Measurements from ENCODE around the gene B3GALNT1.
"Not testable (repeated sequence)": the region's sequence is repeated elsewhere in the genome, so short reads cannot be mapped to it uniquely, and the experiment has no call there.

B3GALNT1 gene

GRCh38 chr3:161069511-161070251 lies 35.5 kb downstream of the B3GALNT1 start:
- Histone ChIP-seq H3K9me3 (ENCODE audit: control insufficient read depth, insufficient read depth, low read length) (no peaks in the 10 kb centered on the region), H3K4me1 (ENCODE audit: insufficient read depth, low read length) (peaks cover 6% of the 10 kb centered on the region), H3K9ac (ENCODE audit: low read depth, low read length) (no peak overlapping the region), H3K36me3 (ENCODE audit: insufficient read depth, low read length) (no peaks in the 10 kb centered on the region)

DNA sequence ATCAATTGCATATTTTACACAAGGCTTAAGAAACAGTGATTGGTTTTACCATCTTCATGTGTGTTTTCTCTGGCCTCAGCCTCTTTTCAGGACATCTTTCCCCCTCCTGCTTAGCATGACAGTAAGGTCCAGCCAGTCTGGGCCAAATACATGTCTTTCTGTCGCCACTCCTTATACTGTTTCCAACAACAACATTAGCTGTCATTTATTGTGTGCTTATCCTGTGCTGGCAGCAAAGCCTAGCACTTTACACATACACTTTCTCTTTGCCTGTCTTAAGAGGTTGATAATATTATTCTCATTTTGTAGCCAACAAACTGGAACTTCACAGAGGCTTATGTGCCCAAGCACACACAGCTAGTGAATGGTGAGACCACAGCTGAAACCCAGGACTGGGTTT lies 37.8 kb downstream of the B3GALNT1 start:
- H3K9me3 ChIP-seq (ENCODE audit: control insufficient read depth, insufficient read depth, low read length), result no peaks in the 10 kb centered on the region
- H3K4me1 ChIP-seq (ENCODE audit: insufficient read depth, low read length), result peaks cover 6% of the 10 kb centered on the region
- H3K9ac ChIP-seq (ENCODE audit: low read depth, low read length), result no peak overlapping the region
- H3K36me3 ChIP-seq (ENCODE audit: insufficient read depth, low read length), result no peaks in the 10 kb centered on the region

DNA sequence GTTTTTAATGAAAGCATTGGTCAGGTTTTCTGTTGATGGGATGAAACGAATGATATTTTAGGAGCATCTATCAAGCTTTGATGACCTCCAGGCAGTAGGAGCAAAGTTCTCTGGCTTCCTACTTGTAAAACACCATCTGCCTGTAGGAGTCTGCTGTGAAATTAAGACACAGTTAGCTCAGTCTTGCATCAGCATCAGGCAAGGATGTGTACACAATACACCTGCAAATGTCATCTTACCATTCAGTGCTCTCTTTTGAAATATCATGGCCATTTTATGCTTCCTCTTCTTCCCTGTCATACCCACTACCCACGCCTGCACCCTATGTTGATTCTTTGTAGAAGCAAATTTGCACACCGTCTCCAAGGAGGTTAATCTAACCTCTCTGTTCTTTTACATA lies 38.2 kb downstream of the B3GALNT1 start:
- Histone ChIP-seq H3K9me3 (ENCODE audit: control insufficient read depth, insufficient read depth, low read length) (no peaks in the 10 kb centered on the region), H3K4me1 (ENCODE audit: insufficient read depth, low read length) (peaks cover 6% of the 10 kb centered on the region), H3K36me3 (ENCODE audit: insufficient read depth, low read length) (no peaks in the 10 kb centered on the region), H3K9ac (ENCODE audit: low read depth, low read length) (no peak overlapping the region)

- Histone ChIP-seq H3K4me1 (ENCODE audit: insufficient read depth, low read length) (no peaks in the 10 kb centered on the region), H3K36me3 (ENCODE audit: insufficient read depth, low read length) (no peaks in the 10 kb centered on the region), H3K9ac (ENCODE audit: low read depth, low read length) (no peak overlapping the region), H3K9me3 (ENCODE audit: control insufficient read depth, insufficient read depth, low read length) (no peaks in the 10 kb centered on the region)
These were observed 40.7 kb downstream of the B3GALNT1 start for GRCh38 chr3:161064413-161064812.

DNA sequence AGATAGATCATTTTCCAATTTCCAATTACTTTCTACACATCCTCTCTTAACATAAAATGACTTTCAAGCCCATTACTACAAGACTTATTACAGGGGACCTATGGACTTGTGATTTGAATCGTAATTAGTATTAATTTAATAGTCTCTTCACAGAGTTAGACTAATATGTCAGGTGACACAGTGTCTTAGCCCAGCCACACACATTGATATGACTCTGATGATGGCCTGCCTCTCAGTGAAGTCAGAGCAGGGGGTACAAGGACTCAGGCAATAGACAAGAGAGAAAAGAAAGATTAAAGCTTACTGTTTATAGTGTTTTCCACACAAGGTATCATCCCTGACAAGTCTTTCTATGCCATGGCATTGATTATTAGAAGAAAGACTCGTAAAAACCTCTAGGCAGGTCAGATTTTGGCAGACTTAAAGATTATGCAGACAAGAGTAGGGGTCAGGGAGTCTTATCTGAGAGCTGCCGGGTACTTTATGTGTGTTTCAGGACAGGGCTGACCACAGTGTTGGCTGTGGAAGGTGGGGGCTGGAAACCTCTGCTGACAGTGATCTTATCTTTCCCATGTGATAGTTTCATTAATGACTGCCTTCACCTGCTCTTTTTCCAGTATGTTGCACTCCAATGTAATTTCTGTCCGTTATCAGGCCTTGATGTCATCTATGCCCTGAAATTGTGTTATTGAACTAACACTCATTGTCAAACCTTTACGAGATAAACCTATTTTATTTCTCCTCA lies 50.1 kb downstream of the B3GALNT1 start:
- H3K4me1 ChIP-seq (ENCODE audit: insufficient read depth, low read length), result no peaks in the 10 kb centered on the region
- no peaks in the 10 kb centered on the region for H3K9me3 ChIP-seq (ENCODE audit: control insufficient read depth, insufficient read depth, low read length)
- H3K9ac ChIP-seq (ENCODE audit: low read depth, low read length), result no peak overlapping the region
- no peaks in the 10 kb centered on the region for H3K36me3 ChIP-seq (ENCODE audit: insufficient read depth, low read length)

GRCh38 chr3:161051856-161052255 lies 53.3 kb downstream of the B3GALNT1 start:
- Histone ChIP-seq H3K9me3 (ENCODE audit: control insufficient read depth, insufficient read depth, low read length) (no peaks in the 10 kb centered on the region), H3K36me3 (ENCODE audit: insufficient read depth, low read length) (no peaks in the 10 kb centered on the region), H3K4me1 (ENCODE audit: insufficient read depth, low read length) (no peaks in the 10 kb centered on the region), H3K9ac (ENCODE audit: low read depth, low read length) (no peak overlapping the region)

- no peaks in the 10 kb centered on the region for H3K4me1 ChIP-seq (ENCODE audit: insufficient read depth, low read length)
These were observed 54.2 kb downstream of the B3GALNT1 start for GRCh38 chr3:161050935-161051334.

DNA sequence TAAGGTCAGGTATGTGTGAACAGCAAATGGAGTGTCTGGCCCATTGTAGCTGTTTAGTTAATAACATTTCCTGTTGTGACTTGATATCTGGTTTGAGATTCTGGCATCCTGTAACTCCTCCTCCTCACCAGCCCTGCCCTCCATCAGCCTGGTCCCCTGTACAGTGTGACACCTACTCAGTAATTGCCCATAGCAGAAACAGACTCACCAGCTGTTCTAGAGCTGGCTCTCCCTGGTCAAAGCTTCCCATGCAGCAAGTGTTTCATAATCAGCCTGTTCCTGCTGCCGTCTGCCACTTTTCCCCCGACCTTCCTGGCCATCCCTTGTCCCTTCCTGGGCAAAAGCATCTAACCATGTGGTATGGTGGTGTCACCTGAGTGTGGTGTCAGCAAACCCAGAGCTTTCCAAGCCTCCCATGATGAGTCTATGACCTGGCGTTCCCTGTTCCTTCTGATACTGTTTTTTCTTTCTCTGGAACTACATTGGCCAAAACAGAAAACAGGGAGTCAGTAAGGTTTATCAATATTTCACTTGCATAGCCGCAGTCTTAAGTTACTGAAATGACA lies 55.4 kb downstream of the B3GALNT1 start:
- no peaks in the 10 kb centered on the region for H3K4me1 ChIP-seq (ENCODE audit: insufficient read depth, low read length)
- no peaks in the 10 kb centered on the region for H3K9me3 ChIP-seq (ENCODE audit: control insufficient read depth, insufficient read depth, low read length)

More at GRCh38 chr3:161050935-161051334, 54.2 kb downstream of the B3GALNT1 start:
- Histone ChIP-seq H3K36me3 (ENCODE audit: insufficient read depth, low read length) (no peaks in the 10 kb centered on the region), H3K9me3 (ENCODE audit: control insufficient read depth, insufficient read depth, low read length) (no peaks in the 10 kb centered on the region), H3K9ac (ENCODE audit: low read depth, low read length) (no peak overlapping the region)

DNA sequence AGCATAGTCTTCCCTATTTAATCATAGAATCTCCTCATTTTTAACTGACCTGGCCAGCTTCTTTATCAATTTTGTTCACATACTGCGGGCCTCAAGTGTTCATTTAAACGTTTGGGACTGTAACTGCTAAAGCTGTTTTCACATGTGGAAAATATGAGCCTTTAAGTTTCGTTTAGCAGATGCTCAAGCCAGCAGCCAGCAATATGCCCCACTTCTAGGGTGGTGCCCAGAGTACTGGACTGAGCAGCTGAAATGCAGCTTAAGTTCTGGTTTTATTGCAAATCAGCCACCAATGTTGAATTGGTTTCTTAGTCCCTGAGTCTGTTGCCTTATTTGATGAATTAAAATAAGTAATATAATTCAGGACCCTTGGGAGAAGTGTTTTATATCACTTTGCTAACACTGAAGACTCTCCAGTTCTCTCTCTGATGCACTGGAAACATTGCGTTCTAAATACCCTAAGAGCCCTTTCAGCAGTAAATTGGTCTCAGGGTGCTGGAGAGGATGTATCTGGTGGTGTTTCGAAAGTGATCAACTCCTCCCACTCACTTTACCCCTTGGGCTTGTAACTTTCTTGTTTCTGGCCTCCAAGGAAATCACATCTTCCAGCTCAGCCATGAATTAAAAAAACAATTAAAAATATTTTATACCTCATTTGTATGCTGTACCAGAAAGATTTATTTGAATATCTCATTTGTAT lies 61.7 kb downstream of the B3GALNT1 start:
- H3K4me1 ChIP-seq (ENCODE audit: insufficient read depth, low read length), result no peaks in the 10 kb centered on the region
- H3K36me3 ChIP-seq (ENCODE audit: insufficient read depth, low read length), result no peaks in the 10 kb centered on the region
- no peak overlapping the region for H3K9ac ChIP-seq (ENCODE audit: low read depth, low read length)
- H3K9me3 ChIP-seq (ENCODE audit: control insufficient read depth, insufficient read depth, low read length), result no peaks in the 10 kb centered on the region

More for the DNA sequence above, 55.4 kb downstream of the B3GALNT1 start:
- Histone ChIP-seq H3K9ac (ENCODE audit: low read depth, low read length) (no peak overlapping the region), H3K36me3 (ENCODE audit: insufficient read depth, low read length) (no peaks in the 10 kb centered on the region)

- Histone ChIP-seq H3K4me1 (ENCODE audit: insufficient read depth, low read length) (no peaks in the 10 kb centered on the region), H3K9ac (ENCODE audit: low read depth, low read length) (no peak overlapping the region), H3K9me3 (ENCODE audit: control insufficient read depth, insufficient read depth, low read length) (no peaks in the 10 kb centered on the region), H3K36me3 (ENCODE audit: insufficient read depth, low read length) (no peaks in the 10 kb centered on the region)
These were observed 63.1 kb downstream of the B3GALNT1 start for GRCh38 chr3:161042023-161042501.

DNA sequence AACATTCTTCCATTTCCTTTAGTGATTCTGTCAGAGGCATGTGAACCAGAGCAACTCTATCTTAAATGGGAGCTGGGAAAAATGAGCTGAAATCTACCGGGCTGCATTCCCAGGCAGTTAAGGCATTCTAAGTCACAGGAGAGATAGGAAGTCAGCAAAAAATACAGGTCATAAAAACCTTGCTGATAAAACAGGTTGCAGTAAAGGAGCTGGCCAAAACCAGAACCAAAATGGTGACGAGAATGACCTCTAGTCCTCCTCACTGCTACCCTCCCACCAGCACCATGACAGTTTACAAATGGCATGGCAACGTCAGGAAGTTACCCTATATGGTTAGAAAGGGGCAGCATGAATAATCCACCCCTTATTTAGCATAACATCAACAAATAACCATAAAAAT lies 66.4 kb downstream of the B3GALNT1 start:
- Histone ChIP-seq H3K9ac (ENCODE audit: low read depth, low read length) (no peak overlapping the region), H3K36me3 (ENCODE audit: insufficient read depth, low read length) (no peaks in the 10 kb centered on the region), H3K4me1 (ENCODE audit: insufficient read depth, low read length) (no peaks in the 10 kb centered on the region), H3K9me3 (ENCODE audit: control insufficient read depth, insufficient read depth, low read length) (no peaks in the 10 kb centered on the region)

GRCh38 chr3:161035711-161036110 lies 69.4 kb downstream of the B3GALNT1 start:
- no peaks in the 10 kb centered on the region for H3K36me3 ChIP-seq (ENCODE audit: insufficient read depth, low read length)
- no peaks in the 10 kb centered on the region for H3K9me3 ChIP-seq (ENCODE audit: control insufficient read depth, insufficient read depth, low read length)
- H3K4me1 ChIP-seq (ENCODE audit: insufficient read depth, low read length), result no peaks in the 10 kb centered on the region
- no peak overlapping the region for H3K9ac ChIP-seq (ENCODE audit: low read depth, low read length)

DNA sequence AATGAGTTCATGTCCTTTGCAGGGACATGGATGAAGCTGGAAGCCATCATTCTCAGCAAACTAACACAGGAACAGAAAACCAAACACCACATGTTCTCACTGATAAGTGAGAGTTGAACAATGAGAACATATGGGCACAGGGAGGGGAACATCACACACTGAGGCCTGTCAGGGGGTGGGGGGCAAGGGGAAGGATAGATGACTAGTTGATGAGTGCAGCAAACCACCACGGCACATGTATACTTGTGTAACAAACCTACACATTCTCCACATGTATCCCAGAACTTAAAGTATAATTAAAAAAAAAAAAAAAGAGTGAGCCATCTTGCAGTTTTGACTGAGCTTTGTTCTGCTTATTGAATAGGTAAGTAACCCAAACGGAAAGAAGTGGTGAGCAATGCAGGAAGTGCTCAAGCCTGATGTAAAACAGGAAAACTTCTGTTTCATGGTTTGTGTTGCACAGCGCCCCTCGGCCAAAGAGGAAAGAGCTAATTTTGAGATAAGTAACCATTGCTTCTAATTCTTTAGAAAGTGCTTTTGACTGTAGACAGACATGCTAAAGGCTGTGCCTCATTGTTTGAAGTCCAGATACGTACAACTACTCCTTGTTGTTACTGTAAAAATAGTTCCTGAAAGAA lies 70.1 kb downstream of the B3GALNT1 start:
- H3K9ac ChIP-seq (ENCODE audit: low read depth, low read length); H3K4me1 ChIP-seq (ENCODE audit: insufficient read depth, low read length): not testable (repeated sequence)

More for the DNA sequence above, 70.1 kb downstream of the B3GALNT1 start:
- H3K9me3 ChIP-seq (ENCODE audit: control insufficient read depth, insufficient read depth, low read length); H3K36me3 ChIP-seq (ENCODE audit: insufficient read depth, low read length): not testable (repeated sequence)

Measured in ES-I3 (cell line).